ENCODE results near the gene PAQR8.

The PAQR8 gene

DNA sequence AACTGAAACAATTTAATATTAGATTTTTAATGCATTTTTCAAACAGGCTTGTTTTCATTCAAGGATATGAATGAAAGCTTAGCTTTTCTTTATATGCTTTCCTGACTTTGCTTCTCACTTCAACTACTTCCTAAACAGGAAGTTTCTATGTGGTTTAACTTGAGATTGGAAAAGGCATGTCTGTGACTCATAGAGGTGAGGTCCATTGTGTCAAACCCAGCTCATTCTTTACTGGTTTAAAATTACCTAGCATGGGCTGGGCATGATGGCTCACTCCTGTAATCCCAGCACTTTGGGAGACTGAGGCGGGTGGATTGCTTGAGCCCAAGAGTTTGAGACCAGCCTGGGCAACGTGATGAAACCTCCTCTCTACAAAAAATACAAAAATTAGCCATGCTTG lies 92.6 kb downstream of the PAQR8 start:
- TF ChIP-seq, protein P1, sequence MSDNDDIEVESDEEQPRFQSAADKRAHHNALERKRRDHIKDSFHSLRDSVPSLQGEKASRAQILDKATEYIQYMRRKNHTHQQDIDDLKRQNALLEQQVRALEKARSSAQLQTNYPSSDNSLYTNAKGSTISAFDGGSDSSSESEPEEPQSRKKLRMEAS (IDR thresholded peaks at IDR 0.05), result no peak
- TF ChIP-seq EP300 (IDR thresholded peaks at IDR 0.05; ENCODE audit: borderline replicate concordance), result peak; percentile 45; the same call in 1 of the 2 replicates
- no peak for TF ChIP-seq YY1 (IDR thresholded peaks at IDR 0.05; ENCODE audit: low read depth)
- TF ChIP-seq, protein P2, sequence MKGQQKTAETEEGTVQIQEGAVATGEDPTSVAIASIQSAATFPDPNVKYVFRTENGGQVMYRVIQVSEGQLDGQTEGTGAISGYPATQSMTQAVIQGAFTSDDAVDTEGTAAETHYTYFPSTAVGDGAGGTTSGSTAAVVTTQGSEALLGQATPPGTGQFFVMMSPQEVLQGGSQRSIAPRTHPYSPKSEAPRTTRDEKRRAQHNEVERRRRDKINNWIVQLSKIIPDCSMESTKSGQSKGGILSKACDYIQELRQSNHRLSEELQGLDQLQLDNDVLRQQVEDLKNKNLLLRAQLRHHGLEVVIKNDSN (IDR thresholded peaks at IDR 0.05), result no peak
- TF ChIP-seq, protein P3, sequence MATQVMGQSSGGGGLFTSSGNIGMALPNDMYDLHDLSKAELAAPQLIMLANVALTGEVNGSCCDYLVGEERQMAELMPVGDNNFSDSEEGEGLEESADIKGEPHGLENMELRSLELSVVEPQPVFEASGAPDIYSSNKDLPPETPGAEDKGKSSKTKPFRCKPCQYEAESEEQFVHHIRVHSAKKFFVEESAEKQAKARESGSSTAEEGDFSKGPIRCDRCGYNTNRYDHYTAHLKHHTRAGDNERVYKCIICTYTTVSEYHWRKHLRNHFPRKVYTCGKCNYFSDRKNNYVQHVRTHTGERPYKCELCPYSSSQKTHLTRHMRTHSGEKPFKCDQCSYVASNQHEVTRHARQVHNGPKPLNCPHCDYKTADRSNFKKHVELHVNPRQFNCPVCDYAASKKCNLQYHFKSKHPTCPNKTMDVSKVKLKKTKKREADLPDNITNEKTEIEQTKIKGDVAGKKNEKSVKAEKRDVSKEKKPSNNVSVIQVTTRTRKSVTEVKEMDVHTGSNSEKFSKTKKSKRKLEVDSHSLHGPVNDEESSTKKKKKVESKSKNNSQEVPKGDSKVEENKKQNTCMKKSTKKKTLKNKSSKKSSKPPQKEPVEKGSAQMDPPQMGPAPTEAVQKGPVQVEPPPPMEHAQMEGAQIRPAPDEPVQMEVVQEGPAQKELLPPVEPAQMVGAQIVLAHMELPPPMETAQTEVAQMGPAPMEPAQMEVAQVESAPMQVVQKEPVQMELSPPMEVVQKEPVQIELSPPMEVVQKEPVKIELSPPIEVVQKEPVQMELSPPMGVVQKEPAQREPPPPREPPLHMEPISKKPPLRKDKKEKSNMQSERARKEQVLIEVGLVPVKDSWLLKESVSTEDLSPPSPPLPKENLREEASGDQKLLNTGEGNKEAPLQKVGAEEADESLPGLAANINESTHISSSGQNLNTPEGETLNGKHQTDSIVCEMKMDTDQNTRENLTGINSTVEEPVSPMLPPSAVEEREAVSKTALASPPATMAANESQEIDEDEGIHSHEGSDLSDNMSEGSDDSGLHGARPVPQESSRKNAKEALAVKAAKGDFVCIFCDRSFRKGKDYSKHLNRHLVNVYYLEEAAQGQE (IDR thresholded peaks at IDR 0.05; ENCODE audit: low read depth), result no peak

DNA sequence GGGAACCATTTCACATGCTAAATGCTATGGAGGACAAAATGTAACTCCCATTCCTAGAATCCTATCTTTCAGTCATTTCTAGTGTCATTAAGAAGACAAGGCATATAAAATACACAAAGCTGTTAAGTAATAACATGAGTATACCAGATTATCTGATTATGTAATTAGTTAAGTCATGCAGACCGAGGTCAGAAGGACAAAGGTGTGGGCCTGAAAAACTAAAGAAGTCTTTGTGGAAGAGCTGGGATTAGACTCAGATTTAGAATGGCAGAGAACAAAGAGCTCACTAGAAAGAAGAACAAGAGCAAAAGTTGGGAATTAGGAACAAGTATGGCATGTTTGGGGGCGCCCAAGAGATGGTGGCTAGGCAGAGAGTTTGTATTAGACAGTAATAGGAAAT lies 95.1 kb downstream of the PAQR8 start:
- TF ChIP-seq EP300 (IDR thresholded peaks at IDR 0.05; ENCODE audit: borderline replicate concordance) (no peak), CEBPB (IDR thresholded peaks at IDR 0.05) (no peak)
- TF ChIP-seq, protein P2 (IDR thresholded peaks at IDR 0.05), result no peak
